OCI-LY3 (cell line): ENCODE data around the gene GTF2IRD1.

ENCODE experiments used
- CTCF ChIP-seq: fragments of 200-600, 300-600 bp; sonication (generic); IDR thresholded peaks from 2 replicates; pipeline ENCODE4 v1.5.1; 2014; ENCODE audit warnings: antibody characterized with exemption, low read length, low read depth
- EZH2phosphoT487 ChIP-seq: fragments of 200-600 bp; shearing (Covaris generic); IDR thresholded peaks from 2 replicates; pipeline ENCODE4 v1.6.1; 2018; ENCODE audit warnings: antibody characterized with exemption, mixed run types, low read depth

GRCh38 chr7:74480861-74481417, 27.2 kb downstream of the GTF2IRD1 start:
- TF ChIP-seq CTCF (no peak), EZH2phosphoT487 (no peak)
